Renal cortex interstitium (tissue), 3 donors: ENCODE data around the gene USP2. TPM values are rescaled to one million over a fixed set of nuclear protein-coding genes. Genes with fewer than 3 reads are reported as not detected.

ENCODE experiments used
- polyA plus RNA-seq, 3 donors: library from polyadenylated mRNA; unstranded; fragments of 120-200 nt; gene quantifications; one replicate each; pipeline ENCODE4 v1.2.1, GENCODE V29; 2013; ENCODE audit not compliant: insufficient read length in 3 of 3

The USP2 gene
- polyA plus RNA-seq, 3 donors = 9.3 to 14.2 (median 11.1) TPM

Other genes starting within 250 kb of the USP2 start
- 1 to 10 TPM in 2 of 3 donors, under 1 TPM in 1; 0.72 to 1.2 (median 1.1) TPM for gene ABCG4, start 232.6 kb downstream of the USP2 start, polyA plus RNA-seq
- gene NLRX1, start 213.0 kb downstream of the USP2 start, polyA plus RNA-seq = 10 to 100 TPM in 2 of 3 donors, 1 to 10 TPM in 1; 8.9 to 15.1 (median 12.0) TPM
- gene NHERF4, start 196.2 kb downstream of the USP2 start, polyA plus RNA-seq = 10 to 100 TPM; 14.6 to 20.6 (median 17.1) TPM
- 10 to 100 TPM; 16.6 to 23.2 (median 20.3) TPM for gene CBL, start 175.4 kb downstream of the USP2 start, polyA plus RNA-seq
- 10 to 100 TPM; 49.2 to 62.0 (median 55.5) TPM for gene MCAM, start 64.6 kb downstream of the USP2 start, polyA plus RNA-seq
- 10 to 100 TPM; 29.3 to 35.8 (median 33.3) TPM for gene RNF26, start 47.2 kb downstream of the USP2 start, polyA plus RNA-seq
- 10 to 100 TPM; 18.1 to 30.5 (median 23.7) TPM for gene C1QTNF5, start 40.8 kb downstream of the USP2 start, polyA plus RNA-seq
- not detected for gene MFRP, start 35.0 kb downstream of the USP2 start, polyA plus RNA-seq
- gene THY1, start 41.5 kb upstream of the USP2 start, polyA plus RNA-seq = 10 to 100 TPM; 70.0 to 86.0 (median 75.2) TPM